ENCODE data around the gene KRT15.

The KRT15 gene

GRCh38 chr17:41513168-41513547 is 5.5 kb downstream of the KRT15 start:
- H3K27me3 ChIP-seq (ENCODE audit: insufficient read depth, low read depth) = no peaks in the 10 kb centered on the region
- TF ChIP-seq, protein P1, sequence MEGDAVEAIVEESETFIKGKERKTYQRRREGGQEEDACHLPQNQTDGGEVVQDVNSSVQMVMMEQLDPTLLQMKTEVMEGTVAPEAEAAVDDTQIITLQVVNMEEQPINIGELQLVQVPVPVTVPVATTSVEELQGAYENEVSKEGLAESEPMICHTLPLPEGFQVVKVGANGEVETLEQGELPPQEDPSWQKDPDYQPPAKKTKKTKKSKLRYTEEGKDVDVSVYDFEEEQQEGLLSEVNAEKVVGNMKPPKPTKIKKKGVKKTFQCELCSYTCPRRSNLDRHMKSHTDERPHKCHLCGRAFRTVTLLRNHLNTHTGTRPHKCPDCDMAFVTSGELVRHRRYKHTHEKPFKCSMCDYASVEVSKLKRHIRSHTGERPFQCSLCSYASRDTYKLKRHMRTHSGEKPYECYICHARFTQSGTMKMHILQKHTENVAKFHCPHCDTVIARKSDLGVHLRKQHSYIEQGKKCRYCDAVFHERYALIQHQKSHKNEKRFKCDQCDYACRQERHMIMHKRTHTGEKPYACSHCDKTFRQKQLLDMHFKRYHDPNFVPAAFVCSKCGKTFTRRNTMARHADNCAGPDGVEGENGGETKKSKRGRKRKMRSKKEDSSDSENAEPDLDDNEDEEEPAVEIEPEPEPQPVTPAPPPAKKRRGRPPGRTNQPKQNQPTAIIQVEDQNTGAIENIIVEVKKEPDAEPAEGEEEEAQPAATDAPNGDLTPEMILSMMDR (conservative IDR thresholded peaks at IDR 0.05; ENCODE audit: low read depth, low read length) = no peak
- H2AFZ ChIP-seq (ENCODE audit: low read depth) = no peak overlapping the region
- no peak overlapping the region for H3K4me2 ChIP-seq
- no peak overlapping the region for H3K9ac ChIP-seq
- H3K36me3 ChIP-seq (ENCODE audit: insufficient read depth) = no peaks in the 10 kb centered on the region
- H3K27ac ChIP-seq = no peak overlapping the region
- H3K4me1 ChIP-seq (ENCODE audit: low read depth, poor library complexity, severe bottlenecking) = no peaks in the 10 kb centered on the region
- no peaks in the 10 kb centered on the region for H4K20me1 ChIP-seq (ENCODE audit: insufficient read depth)
- H3K79me2 ChIP-seq (ENCODE audit: insufficient read depth, low read depth) = no peaks in the 10 kb centered on the region
- no peak overlapping the region for H3K4me3 ChIP-seq (IDR thresholded peaks at IDR 0.05; ENCODE audit: insufficient read depth, low read depth, low read length)

DNA sequence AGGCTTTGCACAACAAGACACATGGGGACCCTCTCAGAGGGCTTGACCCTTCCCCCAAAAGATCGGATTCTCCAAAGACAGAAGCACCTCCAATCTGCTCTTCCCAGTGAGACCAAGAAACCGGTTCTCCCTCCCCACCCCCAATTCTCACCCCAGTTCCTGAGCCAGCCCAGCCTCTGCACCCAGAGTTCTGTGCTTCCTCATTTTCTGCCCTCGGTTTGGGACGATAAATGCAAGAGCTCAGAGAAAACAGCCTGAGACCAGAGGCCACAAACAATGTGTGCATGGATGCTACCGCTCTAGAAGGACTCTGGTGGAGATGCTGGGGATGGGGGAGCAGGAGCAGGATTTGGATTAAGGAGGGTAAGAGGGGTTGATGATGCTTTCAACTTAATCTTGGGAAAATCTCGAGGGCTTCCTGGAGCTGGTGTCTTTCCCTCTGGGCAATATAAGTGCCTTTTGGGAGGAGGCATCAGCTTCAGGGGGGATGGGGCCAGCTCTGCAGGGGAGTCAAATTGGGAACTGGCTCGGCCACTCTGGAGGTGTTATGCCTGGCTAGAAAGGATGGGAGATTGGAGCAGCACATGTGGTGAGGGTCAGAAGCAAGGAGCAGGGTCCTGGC is 6.0 kb downstream of the KRT15 start:
- H3K4me1 ChIP-seq (ENCODE audit: low read depth, poor library complexity, severe bottlenecking) = no peaks in the 10 kb centered on the region
- no peak overlapping the region for H3K27ac ChIP-seq
- H3K4me2 ChIP-seq = no peak overlapping the region
- no peaks in the 10 kb centered on the region for H4K20me1 ChIP-seq (ENCODE audit: insufficient read depth)
- H3K4me3 ChIP-seq (IDR thresholded peaks at IDR 0.05; ENCODE audit: insufficient read depth, low read depth, low read length) = no peak overlapping the region
- H3K36me3 ChIP-seq (ENCODE audit: insufficient read depth) = no peaks in the 10 kb centered on the region
- no peaks in the 10 kb centered on the region for H3K79me2 ChIP-seq (ENCODE audit: insufficient read depth, low read depth)
- H3K9ac ChIP-seq = no peak overlapping the region
- TF ChIP-seq, protein P1 (conservative IDR thresholded peaks at IDR 0.05; ENCODE audit: low read depth, low read length) = no peak
- no peaks in the 10 kb centered on the region for H3K27me3 ChIP-seq (ENCODE audit: insufficient read depth, low read depth)
- no peak overlapping the region for H2AFZ ChIP-seq (ENCODE audit: low read depth)

GRCh38 chr17:41511716-41512115 is 7.0 kb downstream of the KRT15 start:
- TF ChIP-seq, protein P1 (conservative IDR thresholded peaks at IDR 0.05; ENCODE audit: low read depth, low read length) = no peak
- Histone ChIP-seq H3K4me1 (ENCODE audit: low read depth, poor library complexity, severe bottlenecking) (no peaks in the 10 kb centered on the region), H3K27ac (no peak overlapping the region), H4K20me1 (ENCODE audit: insufficient read depth) (no peaks in the 10 kb centered on the region), H3K4me3 (IDR thresholded peaks at IDR 0.05; ENCODE audit: insufficient read depth, low read depth, low read length) (no peak overlapping the region), H3K79me2 (ENCODE audit: insufficient read depth, low read depth) (no peaks in the 10 kb centered on the region), H2AFZ (ENCODE audit: low read depth) (no peak overlapping the region), H3K27me3 (ENCODE audit: insufficient read depth, low read depth) (no peaks in the 10 kb centered on the region), H3K9ac (no peak overlapping the region), H3K4me2 (no peak overlapping the region), H3K36me3 (ENCODE audit: insufficient read depth) (no peaks in the 10 kb centered on the region)

DNA sequence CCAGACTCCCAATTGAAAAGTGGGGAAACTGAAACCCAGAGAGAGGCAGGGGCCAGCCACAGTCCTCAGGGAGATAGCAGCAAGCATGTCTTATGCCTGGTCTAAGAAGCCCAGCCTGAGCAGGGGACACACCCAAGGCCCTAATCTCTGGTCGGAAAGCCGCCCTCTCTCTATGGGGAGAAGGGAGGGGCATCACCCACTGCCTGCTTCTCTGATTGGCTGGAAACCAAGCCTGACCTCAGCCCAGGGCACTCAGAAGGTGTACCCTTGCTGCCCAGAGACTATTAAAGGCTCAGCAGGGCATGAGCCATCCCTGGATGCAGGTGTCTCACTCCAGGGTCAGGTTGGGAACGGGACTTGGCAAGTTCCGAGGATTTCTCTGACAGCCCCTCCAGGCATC is 7.6 kb downstream of the KRT15 start:
- Histone ChIP-seq H3K9ac (no peak overlapping the region), H3K79me2 (ENCODE audit: insufficient read depth, low read depth) (no peaks in the 10 kb centered on the region), H4K20me1 (ENCODE audit: insufficient read depth) (no peaks in the 10 kb centered on the region), H3K4me3 (IDR thresholded peaks at IDR 0.05; ENCODE audit: insufficient read depth, low read depth, low read length) (no peak overlapping the region), H3K27ac (no peak overlapping the region), H3K4me2 (no peak overlapping the region), H3K27me3 (ENCODE audit: insufficient read depth, low read depth) (no peaks in the 10 kb centered on the region), H2AFZ (ENCODE audit: low read depth) (no peak overlapping the region), H3K4me1 (ENCODE audit: low read depth, poor library complexity, severe bottlenecking) (no peaks in the 10 kb centered on the region), H3K36me3 (ENCODE audit: insufficient read depth) (no peaks in the 10 kb centered on the region)
- TF ChIP-seq, protein P1 (conservative IDR thresholded peaks at IDR 0.05; ENCODE audit: low read depth, low read length) = no peak

Measured in KMS-11 (cell line).